HUES64 (cell line): ENCODE data around the gene ACKR1.
A peak's percentile ranks its signal among the peaks of the same experiment; 100 is the strongest.

Experiments
- H3K27ac ChIP-seq: 2 replicates; pipeline ENCODE4 v1.7.0; 2013; ENCODE audit warnings: low read depth, low read length, inconsistent platforms
- H3K27me3 ChIP-seq: 2 replicates; pipeline ENCODE4 v1.6.1; 2013; ENCODE audit warnings: mild to moderate bottlenecking, low read length; ENCODE audit not compliant: insufficient read depth
- H3K36me3 ChIP-seq: 2 replicates; pipeline ENCODE4 v1.6.1; 2013; ENCODE audit warnings: mild to moderate bottlenecking, low read length; ENCODE audit not compliant: insufficient read depth
- H3K4me1 ChIP-seq: 2 replicates; pipeline ENCODE4 v1.6.1; 2013; ENCODE audit warnings: mild to moderate bottlenecking, low read length, moderate library complexity; ENCODE audit not compliant: insufficient read depth
- H3K4me3 ChIP-seq: 2 replicates; pipeline ENCODE4 v1.5.1; 2013; ENCODE audit warnings: mild to moderate bottlenecking, low read length, moderate library complexity
- H3K9ac ChIP-seq: 2 replicates; pipeline ENCODE4 v1.6.1; 2013; ENCODE audit warnings: mild to moderate bottlenecking, low read depth, low read length
- H3K9me3 ChIP-seq: 2 replicates; pipeline ENCODE4 v1.6.1; 2013; ENCODE audit warnings: low read depth, low read length; ENCODE audit not compliant: insufficient read depth
- WGBS: fragments of 150-250, 120-280 bp; methylation state at CpG from one replicate; pipeline ENCODE4 v1.1.7; 2013; ENCODE audit warnings: missing lambda C conversion rate; 5-methylcytosine and 5-hydroxymethylcytosine counted together

ACKR1 gene

GRCh38 chr1:159207080-159207479 lies 2.4 kb downstream of the ACKR1 start:
- H3K9me3 ChIP-seq = no peaks in the 10 kb centered on the region
- H3K9ac ChIP-seq = no peak overlapping the region
- H3K27ac ChIP-seq = no peak overlapping the region
- no peak overlapping the region for H3K4me3 ChIP-seq
- no peaks in the 10 kb centered on the region for H3K36me3 ChIP-seq
- H3K27me3 ChIP-seq = no peaks in the 10 kb centered on the region
- peaks cover 7% of the 10 kb centered on the region; the same call in 1 of the 2 replicates for H3K4me1 ChIP-seq
- 86% methylated on average over 5 of the region's 5 CpGs for WGBS

DNA sequence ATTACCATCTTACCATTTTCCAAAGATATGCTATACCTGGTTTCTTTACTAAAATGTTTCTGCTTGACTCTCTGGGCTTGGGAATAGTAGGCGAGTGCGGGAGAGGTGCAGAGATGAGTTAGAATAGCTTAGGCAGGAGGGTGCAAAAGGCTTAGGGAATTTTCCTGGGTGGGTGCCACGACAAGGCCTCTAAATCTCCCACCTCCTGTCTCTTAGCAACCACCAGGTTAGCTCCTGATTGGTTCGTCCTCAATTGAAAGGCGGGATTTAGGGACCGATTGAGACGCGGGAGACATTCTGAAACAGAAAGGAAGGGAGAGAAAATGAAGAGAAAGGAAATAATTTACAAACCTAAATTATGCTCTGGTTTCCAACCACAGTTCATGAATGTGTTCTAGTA lies 3.1 kb downstream of the ACKR1 start:
- 35% methylated on average over 8 of the region's 8 CpGs for WGBS
- Histone ChIP-seq H3K4me3 (peak overlapping the region; percentile 44), H3K9me3 (no peaks in the 10 kb centered on the region)

GRCh38 chr1:159208175-159208825 lies 3.6 kb downstream of the ACKR1 start:
- peak overlapping the region; percentile 44 for H3K4me3 ChIP-seq
- peaks cover 7% of the 10 kb centered on the region; the same call in 1 of the 2 replicates for H3K4me1 ChIP-seq
- no peak overlapping the region for H3K27ac ChIP-seq
- H3K36me3 ChIP-seq = no peaks in the 10 kb centered on the region
- no peaks in the 10 kb centered on the region for H3K27me3 ChIP-seq
- H3K9ac ChIP-seq = no peak overlapping the region
- 12% methylated on average over 6 of the region's 7 CpGs for WGBS
- H3K9me3 ChIP-seq = no peaks in the 10 kb centered on the region

More for the DNA sequence above, 3.1 kb downstream of the ACKR1 start:
- no peaks in the 10 kb centered on the region for H3K36me3 ChIP-seq
- H3K27ac ChIP-seq = no peak overlapping the region
- H3K4me1 ChIP-seq = peaks cover 7% of the 10 kb centered on the region; the same call in 1 of the 2 replicates
- no peaks in the 10 kb centered on the region for H3K27me3 ChIP-seq
- no peak overlapping the region for H3K9ac ChIP-seq

DNA sequence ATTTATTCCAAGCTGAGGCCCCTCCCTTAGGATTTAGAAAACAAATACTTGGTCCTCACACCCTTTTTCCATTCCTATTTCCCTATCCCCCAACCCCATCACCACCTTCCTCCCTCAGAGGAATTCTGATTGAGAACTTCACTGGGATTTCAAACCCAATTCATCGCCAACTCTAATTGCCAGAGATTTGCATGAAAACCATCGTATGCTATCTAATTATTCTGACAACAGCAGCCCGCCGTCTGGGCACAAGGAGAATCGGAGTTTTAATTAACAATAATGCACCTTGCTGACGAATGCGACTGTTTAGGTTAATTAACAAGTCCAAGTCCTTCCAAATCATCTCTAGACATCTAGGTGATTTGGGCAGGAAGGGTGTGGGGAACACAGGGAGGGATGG lies 4.4 kb downstream of the ACKR1 start:
- H3K4me1 ChIP-seq = peaks cover 7% of the 10 kb centered on the region; the same call in 1 of the 2 replicates
- no peak overlapping the region for H3K4me3 ChIP-seq
- no peaks in the 10 kb centered on the region for H3K36me3 ChIP-seq
- H3K27me3 ChIP-seq = no peaks in the 10 kb centered on the region
- WGBS = 91% methylated on average over 7 of the region's 7 CpGs
- no peak overlapping the region for H3K27ac ChIP-seq
- H3K9ac ChIP-seq = no peak overlapping the region
- H3K9me3 ChIP-seq = no peaks in the 10 kb centered on the region

- H3K4me1 ChIP-seq = peaks cover 10% of the 10 kb centered on the region
- no peaks in the 10 kb centered on the region for H3K27me3 ChIP-seq
- no peak overlapping the region for H3K9ac ChIP-seq
- 0 out of 2 replicates have a peak overlapping the region, but pooled peaks have one; percentile 13 for H3K4me3 ChIP-seq
- H3K9me3 ChIP-seq = no peaks in the 10 kb centered on the region
- WGBS = 41% methylated on average over 10 of the region's 11 CpGs
- H3K27ac ChIP-seq = no peak overlapping the region
- no peaks in the 10 kb centered on the region for H3K36me3 ChIP-seq
Observed at GRCh38 chr1:159211331-159212136, 6.9 kb downstream of the ACKR1 start.

DNA sequence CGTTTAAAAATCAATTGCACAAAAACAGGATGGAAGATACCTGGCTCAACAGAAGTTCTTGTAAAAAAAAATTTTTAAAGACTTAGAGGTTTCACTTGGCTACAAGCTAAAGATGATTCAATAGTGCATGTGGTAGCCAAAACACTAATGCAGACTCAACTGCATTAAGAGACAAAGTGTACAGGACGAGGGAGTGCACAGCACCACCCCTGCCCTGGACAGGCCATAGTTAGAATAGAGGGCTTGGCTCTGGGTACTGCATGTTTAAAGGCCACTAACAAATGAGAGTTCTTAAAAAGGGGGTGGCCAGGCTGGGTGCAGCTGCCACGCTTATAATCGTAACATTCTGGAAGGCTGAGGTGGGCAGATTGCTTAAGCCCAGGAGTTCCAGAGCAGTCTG lies 7.9 kb downstream of the ACKR1 start:
- Histone ChIP-seq H3K36me3 (no peaks in the 10 kb centered on the region), H3K27me3 (no peaks in the 10 kb centered on the region), H3K9ac (no peak overlapping the region), H3K4me1 (peaks cover 10% of the 10 kb centered on the region), H3K9me3 (no peaks in the 10 kb centered on the region), H3K4me3 (no peak overlapping the region), H3K27ac (no peak overlapping the region)
- WGBS = 92% methylated on average over 4 of the region's 4 CpGs

DNA sequence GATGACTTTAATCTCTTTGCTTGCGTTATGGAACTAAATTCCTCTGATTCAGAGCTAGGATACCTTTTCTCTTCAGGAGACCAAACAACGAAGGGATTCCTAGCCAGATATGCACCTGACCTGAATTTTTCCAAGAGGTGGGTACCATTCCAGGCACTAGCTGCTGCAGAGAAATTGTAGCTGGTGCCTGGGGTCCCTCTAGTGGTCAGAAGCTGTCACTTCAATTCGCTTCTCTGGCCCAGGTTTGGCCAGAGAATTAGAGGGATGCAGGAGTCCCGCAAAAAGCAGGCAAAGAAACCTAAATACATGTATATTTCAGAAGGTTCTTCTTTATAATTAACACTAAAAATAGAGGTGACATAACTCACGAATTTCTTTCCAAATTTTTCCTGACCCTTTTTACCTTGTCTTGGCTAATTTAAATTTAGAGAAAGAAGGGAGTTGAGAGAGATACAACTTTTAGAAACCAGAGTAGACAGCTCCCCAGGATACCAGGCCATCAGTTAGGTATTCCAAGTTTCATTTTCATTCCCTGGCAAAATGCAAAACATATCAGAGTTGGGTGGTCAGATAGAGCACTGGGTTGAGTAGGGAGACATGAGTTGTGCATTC lies 9.6 kb downstream of the ACKR1 start:
- Histone ChIP-seq H3K27me3 (no peaks in the 10 kb centered on the region), H3K4me1 (peaks cover 17% of the 10 kb centered on the region), H3K4me3 (no peak overlapping the region), H3K27ac (no peak overlapping the region), H3K9me3 (no peaks in the 10 kb centered on the region), H3K9ac (no peak overlapping the region), H3K36me3 (no peaks in the 10 kb centered on the region)
- WGBS = 17% methylated on average over 4 of the region's 5 CpGs

DNA sequence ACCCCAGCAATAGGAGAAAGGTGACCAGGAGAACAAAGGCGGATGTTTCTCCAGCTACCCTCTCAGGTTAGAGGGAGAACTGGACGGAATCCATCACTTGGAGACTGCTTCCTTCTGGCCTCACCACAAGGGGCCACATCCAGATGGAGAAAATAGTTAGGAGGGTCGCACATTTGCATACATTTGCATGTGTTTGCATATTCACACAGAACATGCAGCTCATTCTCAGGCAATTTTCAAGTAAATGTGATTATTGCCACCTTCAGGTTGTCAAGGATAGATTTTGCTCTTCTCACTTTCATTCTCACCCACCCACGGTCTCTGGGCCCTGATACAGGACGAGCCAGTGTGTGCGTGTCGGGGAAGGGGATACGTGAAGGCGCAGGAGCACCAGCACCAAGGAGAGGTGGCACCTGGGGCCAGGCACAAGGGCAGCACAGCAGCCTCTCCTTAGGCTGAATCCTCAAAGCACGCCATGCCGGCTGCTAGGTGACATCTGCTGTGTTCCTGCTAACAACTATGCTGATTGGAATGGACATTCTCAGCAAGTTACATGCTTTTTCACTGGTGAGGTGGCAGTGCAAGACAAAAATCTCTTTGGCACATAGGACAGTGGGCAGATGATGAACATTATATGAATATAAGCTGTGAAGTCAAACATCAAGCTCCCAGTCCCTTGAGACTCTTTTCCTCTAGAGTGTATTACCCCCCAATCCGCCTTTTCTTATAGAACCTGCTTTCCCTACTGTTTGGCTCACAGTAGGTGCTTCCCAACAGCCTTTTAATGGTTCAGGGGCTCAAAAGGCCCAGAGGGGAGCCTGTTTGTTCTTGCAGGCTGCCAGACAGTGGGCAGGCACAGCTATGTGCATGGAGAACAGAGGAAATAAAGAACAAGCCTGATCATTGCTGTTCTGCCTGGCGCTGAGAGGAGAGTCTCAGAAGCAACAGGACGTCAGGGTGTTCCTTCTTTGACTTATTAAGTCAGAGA lies 14.3 kb downstream of the ACKR1 start:
- WGBS = 44% methylated on average over 14 of the region's 14 CpGs
- H3K27me3 ChIP-seq = no peaks in the 10 kb centered on the region
- no peaks in the 10 kb centered on the region for H3K36me3 ChIP-seq
- H3K9ac ChIP-seq = no peak overlapping the region
- no peak overlapping the region for H3K4me3 ChIP-seq
- H3K4me1 ChIP-seq = peaks cover 29% of the 10 kb centered on the region
- H3K27ac ChIP-seq = peak overlapping the region; percentile 59; the same call in 1 of the 2 replicates
- no peaks in the 10 kb centered on the region for H3K9me3 ChIP-seq

GRCh38 chr1:159222075-159222865 lies 17.6 kb downstream of the ACKR1 start:
- Histone ChIP-seq H3K4me3 (no peak overlapping the region), H3K4me1 (peaks cover 26% of the 10 kb centered on the region), H3K27me3 (no peaks in the 10 kb centered on the region), H3K27ac (no peak overlapping the region), H3K9ac (no peak overlapping the region), H3K36me3 (no peaks in the 10 kb centered on the region), H3K9me3 (no peaks in the 10 kb centered on the region)
- WGBS = 92% methylated on average over 5 of the region's 5 CpGs

DNA sequence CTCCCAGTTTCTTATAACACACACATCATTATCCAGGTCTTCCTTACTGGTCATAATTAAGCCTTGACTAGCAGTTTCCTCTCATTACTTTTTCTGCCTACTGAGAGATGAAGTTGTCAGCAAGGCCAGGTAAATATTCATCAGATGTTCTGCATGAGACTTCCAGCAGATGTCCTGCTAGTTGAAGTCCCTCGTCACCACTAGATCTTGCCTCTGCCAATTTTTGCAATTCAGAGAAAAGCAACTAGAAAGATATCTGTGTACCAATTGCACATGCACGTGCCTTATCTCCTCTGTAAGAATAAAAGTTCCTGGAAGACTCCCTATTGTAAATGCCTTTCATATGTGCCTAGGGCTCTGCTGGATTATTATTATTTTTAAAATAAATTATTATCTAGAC lies 18.3 kb downstream of the ACKR1 start:
- Histone ChIP-seq H3K4me3 (no peak overlapping the region), H3K4me1 (peaks cover 26% of the 10 kb centered on the region), H3K36me3 (no peaks in the 10 kb centered on the region), H3K27ac (no peak overlapping the region), H3K9ac (no peak overlapping the region), H3K9me3 (no peaks in the 10 kb centered on the region), H3K27me3 (no peaks in the 10 kb centered on the region)
- WGBS = 82% methylated on average over 2 of the region's 2 CpGs
